ENCODE measurements around the gene SLC15A2.
"Not testable (repeated sequence)": the region's sequence is repeated elsewhere in the genome, so short reads cannot be mapped to it uniquely, and the experiment has no call there.

Gene SLC15A2, protein sequence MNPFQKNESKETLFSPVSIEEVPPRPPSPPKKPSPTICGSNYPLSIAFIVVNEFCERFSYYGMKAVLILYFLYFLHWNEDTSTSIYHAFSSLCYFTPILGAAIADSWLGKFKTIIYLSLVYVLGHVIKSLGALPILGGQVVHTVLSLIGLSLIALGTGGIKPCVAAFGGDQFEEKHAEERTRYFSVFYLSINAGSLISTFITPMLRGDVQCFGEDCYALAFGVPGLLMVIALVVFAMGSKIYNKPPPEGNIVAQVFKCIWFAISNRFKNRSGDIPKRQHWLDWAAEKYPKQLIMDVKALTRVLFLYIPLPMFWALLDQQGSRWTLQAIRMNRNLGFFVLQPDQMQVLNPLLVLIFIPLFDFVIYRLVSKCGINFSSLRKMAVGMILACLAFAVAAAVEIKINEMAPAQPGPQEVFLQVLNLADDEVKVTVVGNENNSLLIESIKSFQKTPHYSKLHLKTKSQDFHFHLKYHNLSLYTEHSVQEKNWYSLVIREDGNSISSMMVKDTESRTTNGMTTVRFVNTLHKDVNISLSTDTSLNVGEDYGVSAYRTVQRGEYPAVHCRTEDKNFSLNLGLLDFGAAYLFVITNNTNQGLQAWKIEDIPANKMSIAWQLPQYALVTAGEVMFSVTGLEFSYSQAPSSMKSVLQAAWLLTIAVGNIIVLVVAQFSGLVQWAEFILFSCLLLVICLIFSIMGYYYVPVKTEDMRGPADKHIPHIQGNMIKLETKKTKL

DNA sequence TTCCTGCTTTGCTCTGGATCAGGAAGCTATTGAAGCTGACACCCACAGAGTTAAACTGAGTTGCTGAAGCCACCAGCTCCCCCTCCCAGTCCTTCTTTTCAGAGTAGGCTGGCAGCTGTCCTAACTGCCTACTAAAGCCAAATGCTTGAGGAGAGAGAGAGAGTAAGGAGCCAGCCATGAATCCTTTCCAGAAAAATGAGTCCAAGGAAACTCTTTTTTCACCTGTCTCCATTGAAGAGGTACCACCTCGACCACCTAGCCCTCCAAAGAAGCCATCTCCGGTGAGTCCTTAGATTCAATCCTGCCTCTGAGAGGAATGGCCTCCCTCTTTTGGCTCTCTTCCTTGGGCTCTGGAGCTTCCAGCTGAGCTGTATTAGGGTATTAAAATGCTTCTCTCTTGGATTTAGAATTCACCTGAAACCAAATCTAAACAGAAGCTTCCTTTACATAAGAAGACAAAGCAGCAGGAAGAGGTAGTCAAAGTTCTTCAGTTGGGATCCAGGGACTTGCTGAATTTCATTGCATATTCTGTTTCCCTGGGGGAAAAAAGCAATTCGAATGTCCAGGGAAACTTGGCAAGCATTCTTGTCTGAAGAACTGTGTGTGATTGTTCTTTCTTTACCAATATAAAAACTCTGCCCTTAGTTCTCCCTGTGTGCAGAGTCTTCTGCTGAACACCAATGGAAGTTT lies at the start of gene SLC15A2:
SLC15A2 (plus strand) TSS at position 101 of the 690 bp plus-strand sequence; CDS start at position 177, 76 bp downstream.
- no peak for DNase-seq (ENCODE audit: low spot score)

GRCh38 chr3:121844892-121845291 lies 49.3 kb upstream of the SLC15A2 start:
- no peak for DNase-seq (ENCODE audit: low spot score)

DNA sequence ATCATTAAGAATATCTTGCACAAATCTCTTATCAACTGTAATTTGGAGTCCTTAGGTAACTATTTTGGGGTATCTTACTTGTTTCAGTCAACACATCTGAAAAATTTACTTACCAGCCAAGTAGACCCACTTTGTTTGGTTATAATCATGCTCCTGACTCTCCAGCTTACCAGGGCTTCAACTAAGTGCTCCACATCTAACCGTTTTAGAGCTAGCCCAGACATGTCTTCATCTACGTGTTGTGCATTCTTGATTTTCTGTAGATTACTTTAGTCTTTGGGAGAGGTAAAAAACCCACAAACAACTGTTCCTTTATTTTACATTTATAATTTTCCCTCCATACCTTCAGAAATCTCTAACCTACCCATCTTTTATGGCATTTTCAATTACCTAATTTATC lies 41.9 kb upstream of the SLC15A2 start:
- no peak for DNase-seq (ENCODE audit: low spot score)

DNA sequence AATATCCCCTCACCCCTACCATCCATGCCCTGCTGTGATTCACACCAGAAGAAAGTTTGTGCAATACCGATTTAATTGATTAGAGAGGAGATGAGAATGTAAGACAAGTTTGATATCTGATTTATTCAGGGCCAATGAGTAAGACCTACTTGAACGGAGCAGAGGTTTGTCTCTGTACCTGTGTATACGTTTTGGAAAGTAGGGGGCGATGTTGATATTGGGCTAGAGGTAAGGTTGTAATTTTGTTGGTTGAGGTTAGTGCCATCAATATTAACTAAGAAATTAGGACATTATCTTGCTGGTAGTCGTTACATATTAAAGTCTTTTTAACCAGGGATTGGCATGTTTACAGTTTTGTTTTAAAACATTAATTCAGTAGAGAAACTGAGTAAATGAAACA lies 38.6 kb upstream of the SLC15A2 start:
- no peak for DNase-seq (ENCODE audit: low spot score)

DNA sequence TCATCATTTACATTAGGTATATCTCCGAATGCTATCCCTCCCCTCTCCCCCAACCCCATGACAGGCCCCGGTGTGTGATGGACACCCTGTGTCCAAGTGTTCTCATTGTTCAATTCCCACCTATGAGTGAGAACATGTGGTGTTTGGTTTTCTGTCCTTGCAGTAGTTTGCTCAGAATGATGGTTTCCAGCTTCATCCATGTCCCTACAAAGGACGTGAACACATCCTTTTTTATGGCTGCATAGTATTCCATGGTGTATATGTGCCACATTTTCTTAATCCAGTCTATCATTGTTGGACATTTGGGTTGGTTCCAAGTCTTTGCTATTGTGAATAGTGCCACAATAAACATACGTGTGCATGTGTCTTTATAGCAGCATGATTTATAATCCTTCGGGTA lies 36.4 kb upstream of the SLC15A2 start:
- DNase-seq (ENCODE audit: low spot score) = not testable (repeated sequence)

DNA sequence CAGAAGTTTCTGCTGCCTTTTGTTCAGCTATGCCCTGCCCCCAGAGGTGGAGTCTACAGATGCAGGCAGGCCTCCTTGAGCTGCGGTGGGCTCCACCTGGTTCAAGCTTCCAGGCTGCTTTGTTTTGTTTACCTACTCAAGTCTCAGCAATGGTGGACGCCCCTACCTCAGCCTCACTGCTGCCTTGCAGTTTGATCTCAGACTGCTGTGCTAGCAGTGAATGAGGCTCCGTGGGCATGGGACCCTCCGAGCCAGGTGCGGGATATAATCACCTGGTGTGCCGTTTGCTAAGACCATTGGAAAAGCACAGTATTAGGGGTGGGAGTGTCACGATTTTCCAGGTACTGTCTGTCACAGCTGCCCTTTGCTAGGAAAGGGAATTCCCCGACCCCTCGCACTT lies 31.0 kb upstream of the SLC15A2 start:
- not testable (repeated sequence) for DNase-seq (ENCODE audit: low spot score)

DNA sequence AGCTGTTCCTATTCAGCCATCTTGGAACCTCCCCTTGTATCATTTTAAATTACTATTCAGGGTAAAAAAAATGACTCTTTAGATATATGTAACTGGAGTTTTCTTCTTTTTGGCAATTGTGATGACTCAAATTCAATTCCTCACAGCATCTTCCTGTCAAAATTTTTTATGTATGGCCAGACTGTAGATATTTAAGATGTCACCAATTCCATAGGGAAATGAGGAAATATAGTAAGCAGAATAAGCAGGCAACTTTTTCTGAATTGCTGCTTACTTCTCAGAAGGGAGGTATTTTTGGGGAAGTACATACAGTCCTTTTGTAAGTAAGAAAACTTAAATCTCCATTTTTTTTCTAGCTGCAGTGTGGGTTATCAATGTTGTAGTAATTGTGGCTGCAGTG lies 30.4 kb upstream of the SLC15A2 start:
- DNase-seq (ENCODE audit: low spot score) = no peak

DNA sequence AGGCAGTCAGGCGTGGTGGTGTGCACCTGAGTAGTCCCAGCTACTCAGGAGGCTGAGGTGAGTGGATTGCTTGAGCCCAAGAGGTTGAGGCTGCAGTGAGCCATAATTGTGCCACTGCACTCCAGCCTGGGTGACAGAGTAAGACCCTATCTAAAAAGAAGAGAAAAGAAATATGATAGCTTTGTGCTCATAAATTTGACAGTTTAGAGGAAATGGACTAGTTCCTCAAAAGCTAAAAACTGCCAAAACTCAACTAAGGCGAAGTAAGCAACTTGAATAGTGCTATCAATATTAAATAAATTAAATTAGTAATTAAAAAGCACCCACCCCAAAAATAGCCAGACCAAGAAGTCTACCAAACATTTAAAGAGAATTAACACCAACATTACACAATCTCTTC lies 24.5 kb upstream of the SLC15A2 start:
- DNase-seq (ENCODE audit: low spot score) = no peak

GRCh38 chr3:121870717-121871116 lies 23.5 kb upstream of the SLC15A2 start:
- DNase-seq (ENCODE audit: low spot score) = peak; percentile 5

DNA sequence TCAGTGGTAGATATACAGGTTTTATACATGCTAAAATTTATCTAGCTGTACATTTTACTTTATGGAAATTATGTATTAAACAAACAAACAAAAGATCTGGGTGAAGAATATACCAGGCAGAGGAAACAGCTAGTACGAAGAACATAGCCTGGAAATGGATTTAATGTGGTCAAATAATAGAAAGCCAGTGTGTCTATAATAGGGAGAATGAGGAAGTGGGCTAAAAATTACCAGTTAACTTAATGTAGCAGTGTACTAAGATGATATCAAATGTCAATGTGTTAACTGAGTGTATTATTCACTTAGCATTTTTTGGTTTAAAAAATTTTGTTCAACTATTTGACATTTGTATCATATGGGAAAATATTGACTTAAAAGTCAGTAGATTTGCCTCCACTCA lies 22.8 kb upstream of the SLC15A2 start:
- DNase-seq (ENCODE audit: low spot score) = no peak

- DNase-seq (ENCODE audit: low spot score) = no peak
These were observed 15.8 kb upstream of the SLC15A2 start for GRCh38 chr3:121878411-121878810.

DNA sequence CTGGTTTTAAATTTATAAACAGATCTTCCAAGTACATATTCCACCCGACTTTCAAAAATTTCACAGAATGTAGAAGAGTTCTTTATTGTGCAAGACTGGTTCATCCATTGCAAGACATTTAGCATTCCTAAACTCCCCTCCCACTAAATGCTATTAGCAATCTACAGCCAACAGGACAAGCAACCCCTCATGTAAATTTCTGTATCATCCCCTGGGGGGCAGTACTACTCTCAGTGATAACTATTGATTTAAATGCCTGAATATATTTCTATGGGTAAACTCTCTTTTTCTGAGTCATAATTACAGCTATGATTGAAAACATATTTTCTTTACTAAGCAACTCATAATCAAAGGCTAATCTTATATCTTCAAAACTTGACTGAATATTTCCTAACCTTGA lies 10.7 kb upstream of the SLC15A2 start:
- DNase-seq (ENCODE audit: low spot score) = peak; percentile 34

GRCh38 chr3:121885386-121885785 lies 8.8 kb upstream of the SLC15A2 start:
- no peak for DNase-seq (ENCODE audit: low spot score)

GRCh38 chr3:121895121-121895520 lies 920 bp downstream of the SLC15A2 start:
- DNase-seq (ENCODE audit: low spot score) = no peak

GRCh38 chr3:121895736-121896135 lies 1.5 kb downstream of the SLC15A2 start:
- no peak for DNase-seq (ENCODE audit: low spot score)

- no peak for DNase-seq (ENCODE audit: low spot score)
These were observed 2.6 kb downstream of the SLC15A2 start for GRCh38 chr3:121896823-121897222.

GRCh38 chr3:121897296-121897695 lies 3.1 kb downstream of the SLC15A2 start:
- no peak for DNase-seq (ENCODE audit: low spot score)

- DNase-seq (ENCODE audit: low spot score) = no peak
These were observed 19.2 kb downstream of the SLC15A2 start for GRCh38 chr3:121913305-121913990.

DNA sequence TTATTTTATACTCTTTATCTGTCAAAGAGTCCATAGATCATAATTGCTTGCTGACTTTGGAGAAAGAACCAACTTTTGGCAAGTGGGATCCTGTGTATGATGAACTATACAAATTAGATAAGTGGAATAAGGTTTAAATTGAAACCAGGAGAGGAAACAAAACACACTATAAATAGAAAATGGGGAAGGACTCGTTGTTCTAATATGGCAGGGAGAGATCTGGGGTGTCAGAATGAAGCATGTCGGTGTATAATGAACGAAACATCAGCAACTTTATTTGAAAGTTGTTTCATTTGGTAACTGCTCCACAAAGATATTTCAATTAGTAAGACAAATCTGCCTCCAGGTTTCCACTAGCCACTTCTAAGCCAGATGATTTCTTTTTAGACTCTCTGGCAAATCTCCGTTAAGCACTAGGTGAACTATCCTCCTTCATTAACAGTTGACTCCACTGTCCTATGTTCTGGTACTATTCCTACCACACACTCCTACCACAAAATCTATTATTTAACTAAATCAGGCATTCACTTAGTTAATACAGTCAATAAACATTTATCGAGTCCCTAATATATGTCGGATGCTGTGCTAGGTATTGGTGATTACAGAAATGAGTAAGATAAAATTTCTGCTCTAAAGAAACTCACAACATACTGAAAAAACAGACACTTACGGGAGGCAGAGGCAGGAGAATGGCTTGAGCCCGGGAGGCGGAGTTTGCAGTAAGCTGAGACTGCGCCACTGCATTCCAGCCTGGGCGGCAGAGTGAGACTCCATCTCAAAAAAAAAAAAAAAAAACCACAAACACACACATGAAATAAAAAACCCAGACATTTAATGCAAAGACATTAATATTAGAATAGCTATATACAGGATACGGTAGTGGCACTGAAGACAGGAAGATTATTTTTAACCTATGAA lies 20.1 kb downstream of the SLC15A2 start:
- no peak for DNase-seq (ENCODE audit: low spot score)

- no peak for DNase-seq (ENCODE audit: low spot score)
These were observed 22.0 kb downstream of the SLC15A2 start for GRCh38 chr3:121916189-121916588.

Measured in RKO (cell line).